ENCODE results near the gene COL21A1.
A peak's percentile ranks its signal among the peaks of the same experiment; 100 is the strongest.
"Not testable (repeated sequence)": the region's sequence is repeated elsewhere in the genome, so short reads cannot be mapped to it uniquely, and the experiment has no call there.

Gene COL21A1

GRCh38 chr6:56023829-56024228 lies 223.6 kb downstream of the COL21A1 start:
- DNase-seq: no peak
- Histone ChIP-seq H3K9me3 (ENCODE audit: control extremely low read depth in 1 of 5, control insufficient read depth in 4 of 5, insufficient read depth in 2 of 5, low read depth in 1 of 5, low read length in 4 of 5) (peaks cover 0 to 3% (median 0%) of the 10 kb centered on the region in 5 experiments), H3K36me3 (ENCODE audit: control insufficient read depth in 4 of 4, insufficient read depth in 4 of 4, low read length in 3 of 4) (no peaks in the 10 kb centered on the region), H3K27me3 (replicated peaks in 2 of 5; ENCODE audit: control insufficient read depth in 4 of 5, insufficient read depth in 5 of 5, low read length in 4 of 5) (peaks cover 0 to 6% (median 0%) of the 10 kb centered on the region in 5 experiments), H3K4me1 (ENCODE audit: control extremely low read depth in 1 of 4, control insufficient read depth in 4 of 4, insufficient read depth in 4 of 4, low read length in 3 of 4) (peaks cover 0 to 8% (median 0%) of the 10 kb centered on the region in 4 experiments), H3K4me3 (ENCODE audit: control insufficient read depth in 1 of 7, extremely low read depth in 1 of 7, insufficient read depth in 4 of 7, low read depth in 2 of 7, low read length in 6 of 7) (no peak overlapping the region), H3K27ac (ENCODE audit: insufficient read depth in 1 of 2, low read depth in 1 of 2, low read length in 2 of 2, poor library complexity in 1 of 2, severe bottlenecking in 2 of 2) (no peak overlapping the region)
- POLR2A ChIA-PET: no interaction called here
- WGBS (ENCODE audit: insufficient coverage): 100% methylated on average over 3 of the region's 3 CpGs
- CTCF ChIA-PET: no interaction called here

GRCh38 chr6:56022678-56023077 lies 224.7 kb downstream of the COL21A1 start:
- DNase-seq: peak in 2 of 3 donors; percentile 53 to 54
- H3K9me3 ChIP-seq (ENCODE audit: control extremely low read depth in 1 of 5, control insufficient read depth in 4 of 5, insufficient read depth in 2 of 5, low read depth in 1 of 5, low read length in 4 of 5): peaks cover 0 to 3% (median 0%) of the 10 kb centered on the region in 5 experiments
- H3K27ac ChIP-seq (ENCODE audit: insufficient read depth in 1 of 2, low read depth in 1 of 2, low read length in 2 of 2, poor library complexity in 1 of 2, severe bottlenecking in 2 of 2): no peak overlapping the region
- CTCF ChIA-PET: no interaction called here
- WGBS (ENCODE audit: insufficient coverage): no CpG with 5 or more reads among the region's 1 CpG
- H3K36me3 ChIP-seq (ENCODE audit: control insufficient read depth in 4 of 4, insufficient read depth in 4 of 4, low read length in 3 of 4): no peaks in the 10 kb centered on the region
- H3K27me3 ChIP-seq (replicated peaks in 2 of 5; ENCODE audit: control insufficient read depth in 4 of 5, insufficient read depth in 5 of 5, low read length in 4 of 5): peaks cover 0 to 8% (median 0%) of the 10 kb centered on the region in 5 experiments
- POLR2A ChIA-PET: no interaction called here
- H3K4me3 ChIP-seq (ENCODE audit: control insufficient read depth in 1 of 7, extremely low read depth in 1 of 7, insufficient read depth in 4 of 7, low read depth in 2 of 7, low read length in 6 of 7): no peak overlapping the region
- peaks cover 0 to 8% (median 0%) of the 10 kb centered on the region in 4 experiments for H3K4me1 ChIP-seq (ENCODE audit: control extremely low read depth in 1 of 4, control insufficient read depth in 4 of 4, insufficient read depth in 4 of 4, low read length in 3 of 4)

GRCh38 chr6:56021943-56022342 lies 225.4 kb downstream of the COL21A1 start:
- POLR2A ChIA-PET: no interaction called here
- Histone ChIP-seq H3K36me3 (ENCODE audit: control insufficient read depth in 4 of 4, insufficient read depth in 4 of 4, low read length in 3 of 4) (no peaks in the 10 kb centered on the region), H3K4me3 (ENCODE audit: control insufficient read depth in 1 of 7, extremely low read depth in 1 of 7, insufficient read depth in 4 of 7, low read depth in 2 of 7, low read length in 6 of 7) (no peak overlapping the region), H3K4me1 (ENCODE audit: control extremely low read depth in 1 of 4, control insufficient read depth in 4 of 4, insufficient read depth in 4 of 4, low read length in 3 of 4) (peaks cover 0 to 8% (median 0%) of the 10 kb centered on the region in 4 experiments), H3K27me3 (replicated peaks in 2 of 5; ENCODE audit: control insufficient read depth in 4 of 5, insufficient read depth in 5 of 5, low read length in 4 of 5) (peaks cover 0 to 7% (median 0%) of the 10 kb centered on the region in 5 experiments), H3K27ac (ENCODE audit: insufficient read depth in 1 of 2, low read depth in 1 of 2, low read length in 2 of 2, poor library complexity in 1 of 2, severe bottlenecking in 2 of 2) (no peak overlapping the region), H3K9me3 (ENCODE audit: control extremely low read depth in 1 of 5, control insufficient read depth in 4 of 5, insufficient read depth in 2 of 5, low read depth in 1 of 5, low read length in 4 of 5) (peaks cover 0 to 3% (median 0%) of the 10 kb centered on the region in 5 experiments)
- no peak for DNase-seq
- WGBS (ENCODE audit: insufficient coverage): 100% methylated on average over 2 of the region's 2 CpGs
- CTCF ChIA-PET: no interaction called here

- no peak overlapping the region for H3K27ac ChIP-seq (ENCODE audit: insufficient read depth in 1 of 2, low read depth in 1 of 2, low read length in 2 of 2, poor library complexity in 1 of 2, severe bottlenecking in 2 of 2)
Measured at GRCh38 chr6:56019973-56020372, 227.4 kb downstream of the COL21A1 start.

GRCh38 chr6:56017198-56017597 lies 230.2 kb downstream of the COL21A1 start:
- CTCF ChIA-PET: no interaction called here
- POLR2A ChIA-PET: no interaction called here
- WGBS (ENCODE audit: insufficient coverage): 25% methylated on average over 1 of the region's 2 CpGs
- Histone ChIP-seq H3K36me3 (ENCODE audit: control insufficient read depth in 4 of 4, insufficient read depth in 4 of 4, low read length in 3 of 4) (no peaks in the 10 kb centered on the region), H3K4me3 (ENCODE audit: control insufficient read depth in 1 of 7, extremely low read depth in 1 of 7, insufficient read depth in 4 of 7, low read depth in 2 of 7, low read length in 6 of 7) (no peak overlapping the region), H3K9me3 (ENCODE audit: control extremely low read depth in 1 of 5, control insufficient read depth in 4 of 5, insufficient read depth in 2 of 5, low read depth in 1 of 5, low read length in 4 of 5) (peaks cover 0 to 3% (median 0%) of the 10 kb centered on the region in 5 experiments), H3K27ac (ENCODE audit: insufficient read depth in 1 of 2, low read depth in 1 of 2, low read length in 2 of 2, poor library complexity in 1 of 2, severe bottlenecking in 2 of 2) (no peak overlapping the region), H3K4me1 (ENCODE audit: control extremely low read depth in 1 of 4, control insufficient read depth in 4 of 4, insufficient read depth in 4 of 4, low read length in 3 of 4) (no peaks in the 10 kb centered on the region), H3K27me3 (replicated peaks in 2 of 5; ENCODE audit: control insufficient read depth in 4 of 5, insufficient read depth in 5 of 5, low read length in 4 of 5) (peaks cover 0 to 2% (median 0%) of the 10 kb centered on the region in 5 experiments)
- DNase-seq: peak; percentile 13 to 88 (median 73)

More at GRCh38 chr6:56019973-56020372, 227.4 kb downstream of the COL21A1 start:
- Histone ChIP-seq H3K27me3 (replicated peaks in 2 of 5; ENCODE audit: control insufficient read depth in 4 of 5, insufficient read depth in 5 of 5, low read length in 4 of 5) (peaks cover 0 to 6% (median 0%) of the 10 kb centered on the region in 5 experiments), H3K4me3 (ENCODE audit: control insufficient read depth in 1 of 7, extremely low read depth in 1 of 7, insufficient read depth in 4 of 7, low read depth in 2 of 7, low read length in 6 of 7) (no peak overlapping the region), H3K4me1 (ENCODE audit: control extremely low read depth in 1 of 4, control insufficient read depth in 4 of 4, insufficient read depth in 4 of 4, low read length in 3 of 4) (peaks cover 0 to 3% (median 0%) of the 10 kb centered on the region in 4 experiments), H3K36me3 (ENCODE audit: control insufficient read depth in 4 of 4, insufficient read depth in 4 of 4, low read length in 3 of 4) (no peaks in the 10 kb centered on the region), H3K9me3 (ENCODE audit: control extremely low read depth in 1 of 5, control insufficient read depth in 4 of 5, insufficient read depth in 2 of 5, low read depth in 1 of 5, low read length in 4 of 5) (peaks cover 0 to 3% (median 0%) of the 10 kb centered on the region in 5 experiments)
- WGBS (ENCODE audit: insufficient coverage): no CpG with 5 or more reads among the region's 1 CpG
- no peak for DNase-seq
- POLR2A ChIA-PET: no interaction called here
- CTCF ChIA-PET: no interaction called here

GRCh38 chr6:56014039-56014438 lies 233.3 kb downstream of the COL21A1 start:
- WGBS (ENCODE audit: insufficient coverage): 99% methylated on average over 10 of the region's 10 CpGs
- POLR2A ChIA-PET; H3K36me3 ChIP-seq (ENCODE audit: control insufficient read depth in 4 of 4, insufficient read depth in 4 of 4, low read length in 3 of 4): not testable (repeated sequence)

GRCh38 chr6:56009636-56010035 lies 237.7 kb downstream of the COL21A1 start:
- POLR2A ChIA-PET: no interaction called here
- peaks cover 3 to 17% (median 9%) of the 10 kb centered on the region in 4 experiments for H3K4me1 ChIP-seq (ENCODE audit: control extremely low read depth in 1 of 4, control insufficient read depth in 4 of 4, insufficient read depth in 4 of 4, low read length in 3 of 4)
- CTCF ChIA-PET: no interaction called here
- no peaks in the 10 kb centered on the region for H3K27me3 ChIP-seq (replicated peaks in 2 of 5; ENCODE audit: control insufficient read depth in 4 of 5, insufficient read depth in 5 of 5, low read length in 4 of 5)
- H3K36me3 ChIP-seq (ENCODE audit: control insufficient read depth in 4 of 4, insufficient read depth in 4 of 4, low read length in 3 of 4): no peaks in the 10 kb centered on the region
- H3K9me3 ChIP-seq (ENCODE audit: control extremely low read depth in 1 of 5, control insufficient read depth in 4 of 5, insufficient read depth in 2 of 5, low read depth in 1 of 5, low read length in 4 of 5): no peaks in the 10 kb centered on the region
- no peak overlapping the region for H3K4me3 ChIP-seq (ENCODE audit: control insufficient read depth in 1 of 7, extremely low read depth in 1 of 7, insufficient read depth in 4 of 7, low read depth in 2 of 7, low read length in 6 of 7)
- no peak for DNase-seq
- no CpG with 5 or more reads among the region's 2 CpGs for WGBS (ENCODE audit: insufficient coverage)
- H3K27ac ChIP-seq (ENCODE audit: insufficient read depth in 1 of 2, low read depth in 1 of 2, low read length in 2 of 2, poor library complexity in 1 of 2, severe bottlenecking in 2 of 2): no peak overlapping the region

More at GRCh38 chr6:56014039-56014438, 233.3 kb downstream of the COL21A1 start:
- CTCF ChIA-PET; H3K27ac ChIP-seq (ENCODE audit: insufficient read depth in 1 of 2, low read depth in 1 of 2, low read length in 2 of 2, poor library complexity in 1 of 2, severe bottlenecking in 2 of 2); H3K27me3 ChIP-seq (replicated peaks in 2 of 5; ENCODE audit: control insufficient read depth in 4 of 5, insufficient read depth in 5 of 5, low read length in 4 of 5); H3K4me1 ChIP-seq (ENCODE audit: control extremely low read depth in 1 of 4, control insufficient read depth in 4 of 4, insufficient read depth in 4 of 4, low read length in 3 of 4); DNase-seq; H3K4me3 ChIP-seq (ENCODE audit: control insufficient read depth in 1 of 7, extremely low read depth in 1 of 7, insufficient read depth in 4 of 7, low read depth in 2 of 7, low read length in 6 of 7); H3K9me3 ChIP-seq (ENCODE audit: control extremely low read depth in 1 of 5, control insufficient read depth in 4 of 5, insufficient read depth in 2 of 5, low read depth in 1 of 5, low read length in 4 of 5): not testable (repeated sequence)
